K562 (cell line): ENCODE measurements around the gene ACAP3. TPM values are rescaled to one million over a fixed set of nuclear protein-coding genes. Genes with fewer than 3 reads are reported as not detected.

Source experiments
- ARID2 ChIP-seq: fragments of 450-650 bp; IDR thresholded peaks from 2 replicates; pipeline ENCODE4 v1.6.1; 2017; ENCODE audit warnings: antibody characterized with exemption, mild to moderate bottlenecking
- EHMT2 ChIP-seq: fragments of 450-650 bp; IDR thresholded peaks from 2 replicates; pipeline ENCODE4 v1.6.1; 2018; ENCODE audit warnings: antibody characterized with exemption
- FOXJ3 ChIP-seq: sonication (generic); formaldehyde crosslinking; IDR thresholded peaks from 2 replicates; pipeline ENCODE4 v1.4.0; 2020; ENCODE audit warnings: mild to moderate bottlenecking, missing genetic modification reagents
- KAT8 ChIP-seq: fragments of 450-650 bp; IDR thresholded peaks from 2 replicates; pipeline ENCODE4 v1.6.1; 2016; ENCODE audit warnings: low read depth, mild to moderate bottlenecking
- L3MBTL2 ChIP-seq: fragments of 450-650 bp; IDR thresholded peaks from 2 replicates; pipeline ENCODE4 v1.6.1; 2016; ENCODE audit warnings: mild to moderate bottlenecking, moderate library complexity
- MAFG ChIP-seq: fragments of 450-650 bp; conservative IDR thresholded peaks from 2 replicates; pipeline ENCODE4 v1.6.1; 2016; ENCODE audit warnings: missing genetic modification characterization, missing compliant biosample characterization
- NFXL1 ChIP-seq: fragments of 450-650 bp; formaldehyde crosslinking; IDR thresholded peaks from 2 replicates; pipeline ENCODE4 v1.4.0; 2021; ENCODE audit warnings: mild to moderate bottlenecking
- POLR3G ChIP-seq: IDR thresholded peaks from 2 replicates; pipeline ENCODE4 v1.6.1; 2011; ENCODE audit not compliant: insufficient read length, insufficient replicate concordance; ENCODE audit errors: extremely low read depth
- RHOXF2B ChIP-seq: fragments of 250-450 bp; sonication (Bioruptor Pico); conservative IDR thresholded peaks from 2 replicates; pipeline ENCODE4 v1.5.1; 2021
- SPI1 ChIP-seq: IDR thresholded peaks from 2 replicates; pipeline ENCODE4 v1.6.1; 2011; ENCODE audit warnings: low read depth, low read length, control low read depth, borderline replicate concordance
- ZNF232 ChIP-seq: sonication (generic); formaldehyde crosslinking; IDR thresholded peaks from 2 replicates; pipeline ENCODE4 v1.8.0; 2022; ENCODE audit warnings: mild to moderate bottlenecking, missing genetic modification reagents
- ZNF77 ChIP-seq: fragments of 250-450 bp; sonication (Bioruptor Pico); IDR thresholded peaks from 2 replicates; pipeline ENCODE4 v1.5.0; 2020
- polyA plus RNA-seq, 8 experiments: library from polyadenylated mRNA; depleted of rRNA in 4 of 8; stranded (reverse) in 5 of 8; unstranded in 3 of 8; fragments of >200 nt; fragmentation: Nextera tagmentation in 2 of 8; fragmentation: Illumina TruSeq in 1 of 8; extraction: Ambion mirVana in 2 of 8; extraction: Trizol in 1 of 8; gene quantifications; 2 replicates each; pipeline versions ENCODE4 v1.2.1 to v1.2.3, GENCODE V29; 2011 to 2014; ENCODE audit warnings: inconsistent platforms in 1 of 8, missing spikeins in 1 of 8
- total RNA-seq, 7 experiments: library from RNA; depleted of rRNA in 6 of 7; stranded (reverse); fragments of >200 nt in 6 of 7; fragmentation: Illumina TruSeq in 2 of 7; extraction: Trizol in 2 of 7; gene quantifications; 2 replicates each; pipeline versions ENCODE4 v1.2.1 to v1.2.3, GENCODE V29; 2011 to 2021; ENCODE audit warnings: low replicate concordance in 1 of 7
- TF ChIP-seq, protein P1 (sequence below): fragments of 450-650 bp; IDR thresholded peaks from 2 replicates; pipeline ENCODE4 v1.6.1; 2014; ENCODE audit warnings: low read depth, mild to moderate bottlenecking, moderate library complexity, borderline replicate concordance
- TF ChIP-seq, protein P2 (sequence below), 2 experiments: IDR thresholded peaks; 2 replicates each; pipeline ENCODE4 v1.6.1; 2012; ENCODE audit warnings: improper control_type of control experiment in 2 of 2, low read depth in 2 of 2, low read length in 2 of 2, borderline replicate concordance in 1 of 2
- TF ChIP-seq, protein P3 (sequence below): fragments of 450-650 bp; IDR thresholded peaks from 2 replicates; pipeline ENCODE4 v1.6.1; 2016; ENCODE audit warnings: borderline replicate concordance
- TF ChIP-seq, protein P4 (sequence below): fragments of 450-650 bp; IDR thresholded peaks from 2 replicates; pipeline ENCODE4 v1.6.1; 2016; ENCODE audit warnings: missing biosample characterization, missing genetic modification characterization
- TF ChIP-seq, protein P5 (sequence below): fragments of 450-650 bp; IDR thresholded peaks from 2 replicates; pipeline ENCODE4 v1.6.1; 2017; ENCODE audit warnings: antibody characterized with exemption, mild to moderate bottlenecking

The ACAP3 gene
- total and polyA plus RNA-seq, 9 of the 15 experiments (the other 6 are each of a cell fraction or from before 2014, with no cell fraction given), result 0.01 to 49.0 (median 12.0) TPM

DNA sequence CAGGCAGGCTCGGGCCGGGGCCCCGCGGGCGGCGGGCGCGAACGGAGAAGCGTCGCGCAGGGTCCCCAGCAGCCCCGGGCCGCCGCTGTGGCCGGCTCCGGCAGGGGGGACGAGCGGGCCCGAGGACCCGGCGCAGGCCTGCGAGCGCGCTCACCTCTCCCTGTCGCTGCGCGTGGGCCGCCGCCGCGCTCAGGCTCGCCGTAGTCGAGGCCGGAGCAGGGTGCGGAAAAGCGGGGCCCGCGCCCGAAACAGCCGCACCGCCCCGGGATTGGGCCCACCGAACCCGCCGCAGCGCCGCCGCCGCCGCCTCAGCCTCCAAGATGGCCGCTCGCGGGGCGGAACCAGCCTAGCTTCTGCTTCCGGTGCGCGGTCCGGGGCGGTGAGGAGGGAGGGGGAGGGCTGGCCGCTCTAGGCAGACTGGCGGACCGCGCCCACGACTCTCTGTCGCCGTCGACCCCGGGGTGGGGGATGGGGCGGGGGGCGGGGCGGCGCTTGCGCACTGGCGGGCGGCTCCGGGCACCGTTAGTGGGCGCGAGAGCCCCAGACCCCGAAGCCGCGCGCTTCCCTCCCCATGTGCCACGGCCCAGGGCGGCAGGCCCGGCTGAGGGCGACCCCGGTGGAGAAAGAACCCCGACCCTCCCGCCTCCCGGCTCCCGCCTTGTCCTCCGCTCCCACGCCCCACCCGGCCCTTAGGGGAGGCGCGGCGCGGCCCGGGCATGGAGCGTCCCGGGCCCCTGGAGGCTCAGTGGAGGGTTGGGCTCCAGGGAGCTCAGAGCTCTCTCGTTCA is 34.0 kb downstream of the ACAP3 start, which contains the start of gene UBE2J2 (continued):
- TF ChIP-seq FOXJ3, result no peak
- TF ChIP-seq EHMT2, result no peak
- no peak for TF ChIP-seq POLR3G
- TF ChIP-seq SPI1, result no peak
- TF ChIP-seq NFXL1 (CRISPR knock-in tag), result no peak
- peak; percentile 62; the same call in 1 of the 2 replicates for TF ChIP-seq L3MBTL2
- TF ChIP-seq, protein P1, sequence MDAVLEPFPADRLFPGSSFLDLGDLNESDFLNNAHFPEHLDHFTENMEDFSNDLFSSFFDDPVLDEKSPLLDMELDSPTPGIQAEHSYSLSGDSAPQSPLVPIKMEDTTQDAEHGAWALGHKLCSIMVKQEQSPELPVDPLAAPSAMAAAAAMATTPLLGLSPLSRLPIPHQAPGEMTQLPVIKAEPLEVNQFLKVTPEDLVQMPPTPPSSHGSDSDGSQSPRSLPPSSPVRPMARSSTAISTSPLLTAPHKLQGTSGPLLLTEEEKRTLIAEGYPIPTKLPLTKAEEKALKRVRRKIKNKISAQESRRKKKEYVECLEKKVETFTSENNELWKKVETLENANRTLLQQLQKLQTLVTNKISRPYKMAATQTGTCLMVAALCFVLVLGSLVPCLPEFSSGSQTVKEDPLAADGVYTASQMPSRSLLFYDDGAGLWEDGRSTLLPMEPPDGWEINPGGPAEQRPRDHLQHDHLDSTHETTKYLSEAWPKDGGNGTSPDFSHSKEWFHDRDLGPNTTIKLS, result peak; percentile 80; the same call in 1 of the 2 replicates
- no peak for TF ChIP-seq RHOXF2B (CRISPR knock-in tag)
- TF ChIP-seq ZNF232 (CRISPR knock-in tag), result no peak
- no peak for TF ChIP-seq ZNF77
- no peak for TF ChIP-seq ARID2
- TF ChIP-seq, protein P2, sequence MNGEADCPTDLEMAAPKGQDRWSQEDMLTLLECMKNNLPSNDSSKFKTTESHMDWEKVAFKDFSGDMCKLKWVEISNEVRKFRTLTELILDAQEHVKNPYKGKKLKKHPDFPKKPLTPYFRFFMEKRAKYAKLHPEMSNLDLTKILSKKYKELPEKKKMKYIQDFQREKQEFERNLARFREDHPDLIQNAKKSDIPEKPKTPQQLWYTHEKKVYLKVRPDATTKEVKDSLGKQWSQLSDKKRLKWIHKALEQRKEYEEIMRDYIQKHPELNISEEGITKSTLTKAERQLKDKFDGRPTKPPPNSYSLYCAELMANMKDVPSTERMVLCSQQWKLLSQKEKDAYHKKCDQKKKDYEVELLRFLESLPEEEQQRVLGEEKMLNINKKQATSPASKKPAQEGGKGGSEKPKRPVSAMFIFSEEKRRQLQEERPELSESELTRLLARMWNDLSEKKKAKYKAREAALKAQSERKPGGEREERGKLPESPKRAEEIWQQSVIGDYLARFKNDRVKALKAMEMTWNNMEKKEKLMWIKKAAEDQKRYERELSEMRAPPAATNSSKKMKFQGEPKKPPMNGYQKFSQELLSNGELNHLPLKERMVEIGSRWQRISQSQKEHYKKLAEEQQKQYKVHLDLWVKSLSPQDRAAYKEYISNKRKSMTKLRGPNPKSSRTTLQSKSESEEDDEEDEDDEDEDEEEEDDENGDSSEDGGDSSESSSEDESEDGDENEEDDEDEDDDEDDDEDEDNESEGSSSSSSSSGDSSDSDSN (IDR thresholded peaks at IDR 0.05; ENCODE audit: borderline replicate concordance in 1 of 2, low read depth in 2 of 2, low read length in 2 of 2), result no peak; a peak in 1 of 4 replicates
- TF ChIP-seq MAFG (tag), result no peak
- TF ChIP-seq, protein P3, sequence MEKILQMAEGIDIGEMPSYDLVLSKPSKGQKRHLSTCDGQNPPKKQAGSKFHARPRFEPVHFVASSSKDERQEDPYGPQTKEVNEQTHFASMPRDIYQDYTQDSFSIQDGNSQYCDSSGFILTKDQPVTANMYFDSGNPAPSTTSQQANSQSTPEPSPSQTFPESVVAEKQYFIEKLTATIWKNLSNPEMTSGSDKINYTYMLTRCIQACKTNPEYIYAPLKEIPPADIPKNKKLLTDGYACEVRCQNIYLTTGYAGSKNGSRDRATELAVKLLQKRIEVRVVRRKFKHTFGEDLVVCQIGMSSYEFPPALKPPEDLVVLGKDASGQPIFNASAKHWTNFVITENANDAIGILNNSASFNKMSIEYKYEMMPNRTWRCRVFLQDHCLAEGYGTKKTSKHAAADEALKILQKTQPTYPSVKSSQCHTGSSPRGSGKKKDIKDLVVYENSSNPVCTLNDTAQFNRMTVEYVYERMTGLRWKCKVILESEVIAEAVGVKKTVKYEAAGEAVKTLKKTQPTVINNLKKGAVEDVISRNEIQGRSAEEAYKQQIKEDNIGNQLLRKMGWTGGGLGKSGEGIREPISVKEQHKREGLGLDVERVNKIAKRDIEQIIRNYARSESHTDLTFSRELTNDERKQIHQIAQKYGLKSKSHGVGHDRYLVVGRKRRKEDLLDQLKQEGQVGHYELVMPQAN, result peak; percentile 52; the same call in 1 of the 2 replicates
- no peak for TF ChIP-seq KAT8
- TF ChIP-seq, protein P4, sequence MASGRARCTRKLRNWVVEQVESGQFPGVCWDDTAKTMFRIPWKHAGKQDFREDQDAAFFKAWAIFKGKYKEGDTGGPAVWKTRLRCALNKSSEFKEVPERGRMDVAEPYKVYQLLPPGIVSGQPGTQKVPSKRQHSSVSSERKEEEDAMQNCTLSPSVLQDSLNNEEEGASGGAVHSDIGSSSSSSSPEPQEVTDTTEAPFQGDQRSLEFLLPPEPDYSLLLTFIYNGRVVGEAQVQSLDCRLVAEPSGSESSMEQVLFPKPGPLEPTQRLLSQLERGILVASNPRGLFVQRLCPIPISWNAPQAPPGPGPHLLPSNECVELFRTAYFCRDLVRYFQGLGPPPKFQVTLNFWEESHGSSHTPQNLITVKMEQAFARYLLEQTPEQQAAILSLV (tag), result no peak
- TF ChIP-seq, protein P5, sequence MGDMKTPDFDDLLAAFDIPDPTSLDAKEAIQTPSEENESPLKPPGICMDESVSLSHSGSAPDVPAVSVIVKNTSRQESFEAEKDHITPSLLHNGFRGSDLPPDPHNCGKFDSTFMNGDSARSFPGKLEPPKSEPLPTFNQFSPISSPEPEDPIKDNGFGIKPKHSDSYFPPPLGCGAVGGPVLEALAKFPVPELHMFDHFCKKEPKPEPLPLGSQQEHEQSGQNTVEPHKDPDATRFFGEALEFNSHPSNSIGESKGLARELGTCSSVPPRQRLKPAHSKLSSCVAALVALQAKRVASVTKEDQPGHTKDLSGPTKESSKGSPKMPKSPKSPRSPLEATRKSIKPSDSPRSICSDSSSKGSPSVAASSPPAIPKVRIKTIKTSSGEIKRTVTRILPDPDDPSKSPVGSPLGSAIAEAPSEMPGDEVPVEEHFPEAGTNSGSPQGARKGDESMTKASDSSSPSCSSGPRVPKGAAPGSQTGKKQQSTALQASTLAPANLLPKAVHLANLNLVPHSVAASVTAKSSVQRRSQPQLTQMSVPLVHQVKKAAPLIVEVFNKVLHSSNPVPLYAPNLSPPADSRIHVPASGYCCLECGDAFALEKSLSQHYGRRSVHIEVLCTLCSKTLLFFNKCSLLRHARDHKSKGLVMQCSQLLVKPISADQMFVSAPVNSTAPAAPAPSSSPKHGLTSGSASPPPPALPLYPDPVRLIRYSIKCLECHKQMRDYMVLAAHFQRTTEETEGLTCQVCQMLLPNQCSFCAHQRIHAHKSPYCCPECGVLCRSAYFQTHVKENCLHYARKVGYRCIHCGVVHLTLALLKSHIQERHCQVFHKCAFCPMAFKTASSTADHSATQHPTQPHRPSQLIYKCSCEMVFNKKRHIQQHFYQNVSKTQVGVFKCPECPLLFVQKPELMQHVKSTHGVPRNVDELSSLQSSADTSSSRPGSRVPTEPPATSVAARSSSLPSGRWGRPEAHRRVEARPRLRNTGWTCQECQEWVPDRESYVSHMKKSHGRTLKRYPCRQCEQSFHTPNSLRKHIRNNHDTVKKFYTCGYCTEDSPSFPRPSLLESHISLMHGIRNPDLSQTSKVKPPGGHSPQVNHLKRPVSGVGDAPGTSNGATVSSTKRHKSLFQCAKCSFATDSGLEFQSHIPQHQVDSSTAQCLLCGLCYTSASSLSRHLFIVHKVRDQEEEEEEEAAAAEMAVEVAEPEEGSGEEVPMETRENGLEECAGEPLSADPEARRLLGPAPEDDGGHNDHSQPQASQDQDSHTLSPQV, result no peak
